ENCODE results near the gene CLTRN. TPM values are rescaled to one million over a fixed set of nuclear protein-coding genes. Genes with fewer than 3 reads are reported as not detected.

CLTRN gene
- total RNA-seq, 1 experiment from 2014 or later = 9.1 TPM

DNA sequence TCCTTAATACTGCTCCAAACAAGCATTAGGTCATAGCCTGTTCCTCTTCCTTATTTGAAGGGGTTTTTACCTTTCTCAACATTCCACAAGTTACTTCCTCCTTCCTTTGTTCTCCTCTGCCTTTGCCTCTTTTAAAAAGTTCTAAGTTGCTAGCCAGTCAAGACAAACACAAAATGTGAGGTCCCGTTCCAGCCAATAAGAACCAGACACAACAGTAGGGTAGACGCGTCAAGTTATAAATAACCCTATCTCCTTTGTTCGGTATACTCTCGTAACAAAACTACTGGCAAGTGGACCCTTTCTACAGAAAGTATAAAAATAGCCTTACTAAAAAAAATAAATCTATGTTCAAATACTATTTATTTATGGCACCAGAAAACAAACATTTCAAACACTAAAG is 57.5 kb downstream of the CLTRN start:
- H3K27me3 ChIP-seq (ENCODE audit: low read length) = no peaks in the 10 kb centered on the region
- TF ChIP-seq CTCF (conservative IDR thresholded peaks at IDR 0.05; ENCODE audit: low read depth, low read length) (no peak), EZH2phosphoT487 (IDR thresholded peaks at IDR 0.05; ENCODE audit: borderline replicate concordance, low read length) (no peak), EZH2 (IDR thresholded peaks at IDR 0.05; ENCODE audit: low read length, unreplicated experiment) (no peak)
- H3K4me1 ChIP-seq (ENCODE audit: insufficient read depth, low read length) = peaks cover 33% of the 10 kb centered on the region
- BruUV-seq (replicated peaks) = no TSS peak
- DNase-seq (peak; percentile 4), ATAC-seq (peak; percentile 24)
- no peaks in the 10 kb centered on the region for H3F3A ChIP-seq (ENCODE audit: low read length, unreplicated experiment)
- peak overlapping the region; percentile 82 for H3K4me2 ChIP-seq (ENCODE audit: low read length)
- peak overlapping the region; percentile 85 for H3K27ac ChIP-seq (ENCODE audit: low read length)
- peak overlapping the region; percentile 47; the same call in 1 of the 2 replicates for H2AFZ ChIP-seq (ENCODE audit: low read length)
- no peaks in the 10 kb centered on the region for H3K79me2 ChIP-seq (ENCODE audit: low read length)
- H3K9me3 ChIP-seq (ENCODE audit: low read length) = no peaks in the 10 kb centered on the region
- H3K9ac ChIP-seq (ENCODE audit: low read length) = peak overlapping the region; percentile 29
- POLR2A ChIA-PET (ENCODE audit: unreplicated experiment) = no interaction called here
- intact Hi-C loops (cut with micrococcal nuclease) = loop anchor here (5.0 kb wide), 1 partner anchor 55 kb away; the partner anchor contains the start of gene CLTRN
- no peaks in the 10 kb centered on the region for H4K20me1 ChIP-seq (ENCODE audit: low read length)
- H3K36me3 ChIP-seq (ENCODE audit: low read depth, low read length) = no peaks in the 10 kb centered on the region
- H3K4me3 ChIP-seq (ENCODE audit: low read length) = peak overlapping the region; percentile 53; the same call in 1 of the 2 replicates
- H3K9me2 ChIP-seq (replicated peaks; ENCODE audit: low read length) = no peaks in the 10 kb centered on the region
- CTCF ChIA-PET = interaction anchor here (0.9 kb wide), 1 partner anchor 39 kb away, joined by 4 read pairs; no protein-coding TSS in a partner anchor

- Histone ChIP-seq H3K27me3 (ENCODE audit: low read length) (no peaks in the 10 kb centered on the region), H3K36me3 (ENCODE audit: low read depth, low read length) (no peaks in the 10 kb centered on the region), H3K9me2 (replicated peaks; ENCODE audit: low read length) (no peaks in the 10 kb centered on the region), H2AFZ (ENCODE audit: low read length) (no peak overlapping the region), H3K4me2 (ENCODE audit: low read length) (peak overlapping the region; percentile 82), H3K9me3 (ENCODE audit: low read length) (no peaks in the 10 kb centered on the region), H3F3A (ENCODE audit: low read length, unreplicated experiment) (no peaks in the 10 kb centered on the region), H3K4me1 (ENCODE audit: insufficient read depth, low read length) (peaks cover 34% of the 10 kb centered on the region), H4K20me1 (ENCODE audit: low read length) (no peaks in the 10 kb centered on the region), H3K27ac (ENCODE audit: low read length) (peak overlapping the region; percentile 85), H3K79me2 (ENCODE audit: low read length) (no peaks in the 10 kb centered on the region), H3K4me3 (ENCODE audit: low read length) (peak overlapping the region; percentile 53; the same call in 1 of the 2 replicates), H3K9ac (ENCODE audit: low read length) (no peak overlapping the region)
- BruUV-seq (replicated peaks) = no TSS peak
- DNase-seq (peak; percentile 78), ATAC-seq (peak; percentile 84)
- POLR2A ChIA-PET (ENCODE audit: unreplicated experiment) = interaction anchor here (0.6 kb wide), 1 partner anchor 38 kb away, joined by 4 read pairs; no protein-coding TSS in a partner anchor
- TF ChIP-seq CTCF (conservative IDR thresholded peaks at IDR 0.05; ENCODE audit: low read depth, low read length) (no peak), EZH2 (IDR thresholded peaks at IDR 0.05; ENCODE audit: low read length, unreplicated experiment) (no peak), EZH2phosphoT487 (IDR thresholded peaks at IDR 0.05; ENCODE audit: borderline replicate concordance, low read length) (no peak)
- intact Hi-C loops (cut with micrococcal nuclease) = loop anchor here (5.0 kb wide), 1 partner anchor 56 kb away; the partner anchor contains the start of gene CLTRN
- CTCF ChIA-PET = interaction anchor here (0.8 to 0.9 kb wide), 2 partner anchors 16 to 38 kb away, joined by 4 to 5 read pairs; no protein-coding TSS in a partner anchor
Observed at GRCh38 chrX:15606136-15606535, 58.5 kb downstream of the CLTRN start.

- ChIA-PET CTCF (no interaction called here), POLR2A (ENCODE audit: unreplicated experiment) (no interaction called here)
- DNase-seq (peak; percentile 3), ATAC-seq (peak; percentile 16)
- intact Hi-C loops (cut with micrococcal nuclease) = loop anchor here (5.0 kb wide), 1 partner anchor 57 kb away; the partner anchor contains the start of gene CLTRN
- Histone ChIP-seq H3K79me2 (ENCODE audit: low read length) (no peaks in the 10 kb centered on the region), H3K9ac (ENCODE audit: low read length) (no peak overlapping the region), H4K20me1 (ENCODE audit: low read length) (no peaks in the 10 kb centered on the region), H2AFZ (ENCODE audit: low read length) (no peak overlapping the region), H3K4me1 (ENCODE audit: insufficient read depth, low read length) (peaks cover 34% of the 10 kb centered on the region), H3K27ac (ENCODE audit: low read length) (peak overlapping the region; percentile 85), H3K9me2 (replicated peaks; ENCODE audit: low read length) (no peaks in the 10 kb centered on the region), H3K4me2 (ENCODE audit: low read length) (peak overlapping the region; percentile 82), H3K9me3 (ENCODE audit: low read length) (no peaks in the 10 kb centered on the region), H3F3A (ENCODE audit: low read length, unreplicated experiment) (no peaks in the 10 kb centered on the region), H3K4me3 (ENCODE audit: low read length) (peak overlapping the region; percentile 53; the same call in 1 of the 2 replicates), H3K27me3 (ENCODE audit: low read length) (no peaks in the 10 kb centered on the region), H3K36me3 (ENCODE audit: low read depth, low read length) (no peaks in the 10 kb centered on the region)
- TF ChIP-seq EZH2phosphoT487 (IDR thresholded peaks at IDR 0.05; ENCODE audit: borderline replicate concordance, low read length) (no peak), CTCF (conservative IDR thresholded peaks at IDR 0.05; ENCODE audit: low read depth, low read length) (no peak), EZH2 (IDR thresholded peaks at IDR 0.05; ENCODE audit: low read length, unreplicated experiment) (no peak)
- no TSS peak for BruUV-seq (replicated peaks)
Observed at GRCh38 chrX:15605226-15605625, 59.4 kb downstream of the CLTRN start.

Data from PC-3 (cell line).